GM12878 (cell line): ENCODE results near the gene GRB10.

Source experiments
- ATF3 ChIP-seq: IDR thresholded peaks from 2 replicates; pipeline ENCODE4 v1.6.1; 2011; ENCODE audit warnings: low read depth, mild to moderate bottlenecking, low read length, moderate library complexity, borderline replicate concordance; ENCODE audit errors: extremely low read depth
- BMI1 ChIP-seq: fragments of 450-650 bp; IDR thresholded peaks from 2 replicates; pipeline ENCODE4 v1.6.1; 2016; ENCODE audit warnings: mild to moderate bottlenecking, moderate library complexity, borderline replicate concordance
- CTCF ChIP-seq, 3 experiments: IDR thresholded peaks in 2 of 3; conservative IDR thresholded peaks in 1 of 3; 2 replicates each; pipeline ENCODE4 v1.5.1; 2011; ENCODE audit warnings: low read depth in 3 of 3, low read length in 3 of 3, mild to moderate bottlenecking in 3 of 3, control low read depth in 2 of 3, moderate library complexity in 2 of 3, inconsistent platforms in 1 of 3, mixed read lengths in 1 of 3; ENCODE audit not compliant: control insufficient read depth in 2 of 3, insufficient read depth in 1 of 3; ENCODE audit errors: extremely low read depth in 1 of 3
- EP300 ChIP-seq, 2 experiments: fragments of 150-350 bp in 1 of 2; IDR thresholded peaks; 2 replicates each; pipeline ENCODE4 v1.6.1; 2011 to 2012; ENCODE audit warnings: low read depth in 2 of 2, low read length in 2 of 2, borderline replicate concordance in 1 of 2, improper control_type of control experiment in 1 of 2, inconsistent platforms in 1 of 2; ENCODE audit not compliant: control insufficient read depth in 1 of 2
- FOXK2 ChIP-seq: fragments of 450-650 bp; IDR thresholded peaks from 2 replicates; pipeline ENCODE4 v1.6.1; 2017; ENCODE audit warnings: mild to moderate bottlenecking, moderate library complexity
- MAX ChIP-seq: IDR thresholded peaks from 2 replicates; pipeline ENCODE4 v1.6.1; 2012; ENCODE audit warnings: low read depth, low read length, improper control_type of control experiment
- POLR2A ChIP-seq: IDR thresholded peaks from 2 replicates; pipeline ENCODE4 v1.6.1; 2011; ENCODE audit warnings: low read depth, mild to moderate bottlenecking, low read length
- RAD21 ChIP-seq: IDR thresholded peaks from 2 replicates; pipeline ENCODE4 v1.6.1; 2011; ENCODE audit warnings: mild to moderate bottlenecking, low read depth, low read length, moderate library complexity; ENCODE audit not compliant: insufficient read depth
- SP1 ChIP-seq: IDR thresholded peaks from one replicate; pipeline ENCODE4 v1.6.1; 2011; ENCODE audit warnings: low read depth, low read length
- SREBF2 ChIP-seq: IDR thresholded peaks from 2 replicates; pipeline ENCODE4 v1.6.1; 2012; ENCODE audit warnings: mild to moderate bottlenecking, low read length
- ZNF24 ChIP-seq: fragments of 450-650 bp; IDR thresholded peaks from 2 replicates; pipeline ENCODE4 v1.6.1; 2017; ENCODE audit warnings: antibody characterized with exemption, mild to moderate bottlenecking
- ZNF274 ChIP-seq: IDR thresholded peaks from one replicate; pipeline ENCODE4 v1.8.0; 2011; ENCODE audit not compliant: insufficient read length, insufficient read depth

- TF ChIP-seq CTCF (IDR thresholded peaks at IDR 0.05 in 2 of 3, conservative IDR thresholded peaks at IDR 0.05 in 1 of 3; ENCODE audit: control insufficient read depth in 2 of 3, extremely low read depth in 1 of 3, insufficient read depth in 1 of 3, low read depth in 3 of 3, low read length in 3 of 3) (no peak), ZNF274 (no peak), SREBF2 (no peak), POLR2A (no peak), MAX (no peak), EP300 (IDR thresholded peaks at IDR 0.05; ENCODE audit: borderline replicate concordance in 1 of 2, control insufficient read depth in 1 of 2, low read depth in 2 of 2, low read length in 2 of 2) (no peak), RAD21 (no peak), ATF3 (no peak), FOXK2 (no peak), BMI1 (no peak), ZNF24 (no peak), SP1 (no peak)
These were observed 7.5 kb downstream of the GRB10 start for GRCh38 chr7:50775231-50775630.
